ENCODE measurements around the gene HIVEP3.

HIVEP3 gene

GRCh38 chr1:41498391-41498790, 420.3 kb downstream of the HIVEP3 start:
- H3K4me3 ChIP-seq (ENCODE audit: low read depth, low read length), result no peak overlapping the region
- no peak for TF ChIP-seq CTCF (IDR thresholded peaks at IDR 0.05; ENCODE audit: low read depth, low read length, missing control alignments)
- DNase-seq (ENCODE audit: low read depth), result no peak

GRCh38 chr1:41497461-41498030, 421.2 kb downstream of the HIVEP3 start:
- TF ChIP-seq CTCF (IDR thresholded peaks at IDR 0.05; ENCODE audit: low read depth, low read length, missing control alignments), result no peak
- no peak for DNase-seq (ENCODE audit: low read depth)
- H3K4me3 ChIP-seq (ENCODE audit: low read depth, low read length), result no peak overlapping the region

- no peak for DNase-seq (ENCODE audit: low read depth)
- no peak for TF ChIP-seq CTCF (IDR thresholded peaks at IDR 0.05; ENCODE audit: low read depth, low read length, missing control alignments)
- no peak overlapping the region for H3K4me3 ChIP-seq (ENCODE audit: low read depth, low read length)
Observed at GRCh38 chr1:41497056-41497440, 421.7 kb downstream of the HIVEP3 start.

- no peak for DNase-seq (ENCODE audit: low read depth)
- TF ChIP-seq CTCF (IDR thresholded peaks at IDR 0.05; ENCODE audit: low read depth, low read length, missing control alignments), result peak; percentile 1
- H3K4me3 ChIP-seq (ENCODE audit: low read depth, low read length), result peak overlapping the region; percentile 20
Observed at GRCh38 chr1:41496080-41497055, 422.4 kb downstream of the HIVEP3 start.

GRCh38 chr1:41495210-41495948, 423.3 kb downstream of the HIVEP3 start:
- peak; percentile 12 for TF ChIP-seq CTCF (IDR thresholded peaks at IDR 0.05; ENCODE audit: low read depth, low read length, missing control alignments)
- no peak overlapping the region for H3K4me3 ChIP-seq (ENCODE audit: low read depth, low read length)

GRCh38 chr1:41494351-41495209, 424.1 kb downstream of the HIVEP3 start:
- H3K4me3 ChIP-seq (ENCODE audit: low read depth, low read length), result no peak overlapping the region
- no peak for DNase-seq (ENCODE audit: low read depth)
- TF ChIP-seq CTCF (IDR thresholded peaks at IDR 0.05; ENCODE audit: low read depth, low read length, missing control alignments), result no peak

More at GRCh38 chr1:41495210-41495948, 423.3 kb downstream of the HIVEP3 start:
- DNase-seq (ENCODE audit: low read depth), result no peak

All from GM12864 (cell line).